GM19324 (cell line): Measurements from ENCODE around the gene FRMD6.
A peak's percentile ranks its signal among the peaks of the same experiment; 100 is the strongest.
"Not testable (repeated sequence)": the region's sequence is repeated elsewhere in the genome, so short reads cannot be mapped to it uniquely, and the experiment has no call there.

ENCODE experiments used
- ATAC-seq: cut with Tn5 transposase; IDR thresholded peaks from one replicate; pipeline ENCODE4 v1.9.1; 2021; ENCODE audit warnings: mild to moderate bottlenecking, moderate library complexity; ENCODE audit not compliant: unreplicated experiment, low FRiP score

Gene FRMD6

GRCh38 chr14:51627313-51627712 lies 24.4 kb upstream of the FRMD6 start:
- ATAC-seq = no peak

- ATAC-seq = no peak
Measured at GRCh38 chr14:51628238-51628637, 23.5 kb upstream of the FRMD6 start.

GRCh38 chr14:51630987-51631386 lies 20.7 kb upstream of the FRMD6 start:
- no peak for ATAC-seq

- not testable (repeated sequence) for ATAC-seq
Measured at GRCh38 chr14:51633298-51633697, 18.4 kb upstream of the FRMD6 start.

GRCh38 chr14:51636109-51636508 lies 15.6 kb upstream of the FRMD6 start:
- no peak for ATAC-seq

- no peak for ATAC-seq
Measured at GRCh38 chr14:51638071-51638944, 13.4 kb upstream of the FRMD6 start.

GRCh38 chr14:51639668-51640316 lies 11.9 kb upstream of the FRMD6 start:
- ATAC-seq = no peak

- ATAC-seq = no peak
Measured at GRCh38 chr14:51643140-51643539, 8.6 kb upstream of the FRMD6 start.

GRCh38 chr14:51644217-51644933 lies 7.3 kb upstream of the FRMD6 start:
- ATAC-seq = no peak

- no peak for ATAC-seq
Measured at GRCh38 chr14:51648296-51648695, 3.4 kb upstream of the FRMD6 start.

GRCh38 chr14:51650716-51651387 lies 858 bp upstream of the FRMD6 start:
- ATAC-seq = no peak

GRCh38 chr14:51652168-51653078 lies 713 bp downstream of the FRMD6 start:
- ATAC-seq = peak; percentile 38

GRCh38 chr14:51653079-51653774 lies 1.5 kb downstream of the FRMD6 start:
- ATAC-seq = no peak

GRCh38 chr14:51653775-51654532 lies 2.2 kb downstream of the FRMD6 start:
- no peak for ATAC-seq

GRCh38 chr14:51654533-51654845 lies 2.8 kb downstream of the FRMD6 start:
- ATAC-seq = no peak

GRCh38 chr14:51657762-51658161 lies 6.1 kb downstream of the FRMD6 start:
- no peak for ATAC-seq

- no peak for ATAC-seq
Measured at GRCh38 chr14:51658441-51659173, 6.9 kb downstream of the FRMD6 start.

- ATAC-seq = no peak
Measured at GRCh38 chr14:51660741-51661140, 9.0 kb downstream of the FRMD6 start.
